OCI-LY3 (cell line): ENCODE results near the gene COPS6.

ENCODE experiments used
- EZH2phosphoT487 ChIP-seq: fragments of 200-600 bp; shearing (Covaris generic); IDR thresholded peaks from 2 replicates; pipeline ENCODE4 v1.6.1; 2018; ENCODE audit warnings: antibody characterized with exemption, mixed run types, low read depth
- TF ChIP-seq, protein P1 (sequence below): fragments of 200-600, 300-600 bp; sonication (generic); IDR thresholded peaks from 2 replicates; pipeline ENCODE4 v1.5.1; 2014; ENCODE audit warnings: antibody characterized with exemption, low read length, low read depth

DNA sequence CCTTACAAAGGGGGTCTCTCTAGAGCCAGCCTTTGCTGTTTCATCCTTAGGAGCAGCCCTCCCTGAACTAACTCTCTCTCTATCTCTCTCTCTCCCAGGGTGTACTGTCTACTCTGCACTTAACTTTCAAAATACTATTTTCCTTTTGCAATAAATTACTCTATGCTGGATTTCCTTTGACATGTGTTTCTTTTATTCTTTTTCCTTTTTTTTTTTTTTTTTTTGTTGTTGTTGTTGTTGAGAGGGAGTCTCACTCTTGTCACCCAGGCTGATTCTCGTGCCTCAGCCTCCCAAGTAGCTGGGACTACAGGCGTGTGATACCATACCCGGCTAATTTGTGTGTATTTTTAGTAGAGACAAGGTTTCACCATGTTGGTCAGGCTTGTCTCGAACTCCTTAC lies 5.8 kb upstream of the COPS6 start:
- TF ChIP-seq, protein P1, sequence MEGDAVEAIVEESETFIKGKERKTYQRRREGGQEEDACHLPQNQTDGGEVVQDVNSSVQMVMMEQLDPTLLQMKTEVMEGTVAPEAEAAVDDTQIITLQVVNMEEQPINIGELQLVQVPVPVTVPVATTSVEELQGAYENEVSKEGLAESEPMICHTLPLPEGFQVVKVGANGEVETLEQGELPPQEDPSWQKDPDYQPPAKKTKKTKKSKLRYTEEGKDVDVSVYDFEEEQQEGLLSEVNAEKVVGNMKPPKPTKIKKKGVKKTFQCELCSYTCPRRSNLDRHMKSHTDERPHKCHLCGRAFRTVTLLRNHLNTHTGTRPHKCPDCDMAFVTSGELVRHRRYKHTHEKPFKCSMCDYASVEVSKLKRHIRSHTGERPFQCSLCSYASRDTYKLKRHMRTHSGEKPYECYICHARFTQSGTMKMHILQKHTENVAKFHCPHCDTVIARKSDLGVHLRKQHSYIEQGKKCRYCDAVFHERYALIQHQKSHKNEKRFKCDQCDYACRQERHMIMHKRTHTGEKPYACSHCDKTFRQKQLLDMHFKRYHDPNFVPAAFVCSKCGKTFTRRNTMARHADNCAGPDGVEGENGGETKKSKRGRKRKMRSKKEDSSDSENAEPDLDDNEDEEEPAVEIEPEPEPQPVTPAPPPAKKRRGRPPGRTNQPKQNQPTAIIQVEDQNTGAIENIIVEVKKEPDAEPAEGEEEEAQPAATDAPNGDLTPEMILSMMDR, result no peak
- TF ChIP-seq EZH2phosphoT487, result no peak
